HEK293 (cell line): ENCODE data around the gene SLC1A2.

ENCODE experiments used
- CTCF ChIP-seq: fragments of 450-650 bp; formaldehyde crosslinking; IDR thresholded peaks from 2 replicates; pipeline ENCODE4 v1.5.1; 2016; ENCODE audit warnings: missing biosample characterization, missing genetic modification characterization
- ZNF10 ChIP-seq: fragments of 450-650 bp; formaldehyde crosslinking; IDR thresholded peaks from 2 replicates; pipeline ENCODE4 v1.5.1; 2017; ENCODE audit warnings: missing biosample characterization, missing genetic modification characterization
- ZNF174 ChIP-seq: fragments of 450-650 bp; formaldehyde crosslinking; IDR thresholded peaks from 2 replicates; pipeline ENCODE4 v1.5.0; 2017; ENCODE audit warnings: missing biosample characterization, mild to moderate bottlenecking, missing genetic modification characterization
- ZNF548 ChIP-seq: fragments of 450-650 bp; formaldehyde crosslinking; IDR thresholded peaks from 2 replicates; pipeline ENCODE4 v1.5.1; 2016; ENCODE audit warnings: missing biosample characterization, missing genetic modification characterization

DNA sequence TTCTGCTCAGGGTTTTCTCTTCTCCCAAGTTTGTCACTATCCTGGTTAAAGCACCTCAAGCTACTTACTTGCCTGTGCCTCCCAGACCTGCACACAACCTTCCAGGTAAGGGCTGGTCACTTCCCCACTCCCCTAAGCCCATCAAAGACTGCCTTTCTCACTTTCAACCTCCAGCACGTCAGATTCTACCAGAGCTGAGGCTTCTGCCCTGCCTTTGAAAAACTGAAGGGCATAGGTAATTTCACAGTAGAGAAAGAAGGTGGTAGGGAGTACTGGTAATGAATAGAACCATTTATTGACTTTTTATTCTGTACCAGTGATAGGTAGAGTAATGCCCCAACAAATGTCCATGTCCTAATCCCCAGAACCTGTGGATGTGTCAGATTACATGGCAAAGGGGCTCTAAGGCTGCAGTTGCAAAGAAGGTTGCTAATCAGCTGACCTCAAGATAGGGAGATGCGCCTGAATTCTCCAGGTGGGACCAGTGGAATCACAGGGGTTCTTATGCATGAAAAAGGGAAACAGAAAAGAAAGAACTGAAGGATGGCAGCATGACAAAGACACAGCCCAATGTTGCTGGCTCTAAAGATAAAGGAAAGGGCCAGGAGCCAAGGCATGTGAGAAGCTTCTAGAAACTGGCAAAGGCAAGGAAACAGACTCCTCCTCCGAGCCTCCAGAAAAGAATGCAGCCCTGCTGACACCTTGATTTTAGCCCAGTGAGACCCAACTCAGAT, 89.0 kb downstream of the SLC1A2 start:
- TF ChIP-seq ZNF10: no peak
- no peak for TF ChIP-seq ZNF548 (tag by site-specific recombination)
- TF ChIP-seq CTCF: no peak
- no peak for TF ChIP-seq ZNF174 (tag by site-specific recombination)
